ENCODE data around the gene LIN37. TPM values are rescaled to one million over a fixed set of nuclear protein-coding genes. Genes with fewer than 3 reads are reported as not detected.

Gene LIN37
- total and polyA plus RNA-seq, 9 of the 15 experiments (the other 6 are each of a cell fraction or from before 2014, with no cell fraction given) = 1.2 to 12.5 (median 8.6) TPM

GRCh38 chr19:35716801-35717664, 31.3 kb upstream of the LIN37 start (continued):
- no peak for TF ChIP-seq SFPQ (IDR thresholded peaks at IDR 0.05; ENCODE audit: low read depth, low read length)
- TF ChIP-seq NELFE (IDR thresholded peaks at IDR 0.05; ENCODE audit: insufficient read depth, insufficient read length) = no peak
- TF ChIP-seq RNF2 (IDR thresholded peaks at IDR 0.05) = no peak
- TF ChIP-seq E2F6 (IDR thresholded peaks at IDR 0.05; ENCODE audit: borderline replicate concordance in 1 of 2, extremely low read depth in 1 of 2, insufficient read depth in 1 of 2, insufficient read length in 1 of 2, low read depth in 1 of 2, low read length in 1 of 2, poor library complexity in 1 of 2, severe bottlenecking in 1 of 2) = peak in 1 of 2 experiments; percentile 3
- no peak for TF ChIP-seq TRIM25 (IDR thresholded peaks at IDR 0.05; ENCODE audit: borderline replicate concordance)
- TF ChIP-seq ZNF589 (CRISPR knock-in tag; IDR thresholded peaks at IDR 0.05; ENCODE audit: low read depth) = no peak
- TF ChIP-seq DDX20 (tag; IDR thresholded peaks at IDR 0.05; ENCODE audit: low read depth) = no peak
- peak; percentile 11 for TF ChIP-seq NEUROD1 (IDR thresholded peaks at IDR 0.05; ENCODE audit: borderline replicate concordance, low read depth, low read length, partially characterized antibody)
- 0 out of 2 replicates have a peak, but pooled peaks have one; percentile 36 for TF ChIP-seq PML (IDR thresholded peaks at IDR 0.05; ENCODE audit: low read length)
- peak; percentile 81 for TF ChIP-seq CTCFL (IDR thresholded peaks at IDR 0.05; ENCODE audit: borderline replicate concordance, insufficient read depth, low read depth, low read length, poor library complexity, severe bottlenecking)
- TF ChIP-seq SMAD2 (IDR thresholded peaks at IDR 0.05; ENCODE audit: low read depth, low read length) = no peak
- TF ChIP-seq ZNF778 (CRISPR knock-in tag; IDR thresholded peaks at IDR 0.05) = no peak
- TF ChIP-seq BRCA1 (IDR thresholded peaks at IDR 0.05) = no peak
- no peak for TF ChIP-seq BRCA1 (CRISPR knock-in tag; IDR thresholded peaks at IDR 0.05)
- peak; percentile 58 for TF ChIP-seq GABPB1 (CRISPR knock-in tag; IDR thresholded peaks at IDR 0.05)
- TF ChIP-seq CAMTA2 (CRISPR knock-in tag; conservative IDR thresholded peaks at IDR 0.05) = no peak
- TF ChIP-seq HDAC6 (IDR thresholded peaks at IDR 0.05; ENCODE audit: low read depth, low read length) = no peak
- TF ChIP-seq MITF (IDR thresholded peaks at IDR 0.05) = no peak

Data from K562 (cell line).